ENCODE results near the gene USH1C.

The USH1C gene

GRCh38 chr11:17508791-17509190 lies 35.4 kb downstream of the USH1C start:
- H3K27ac ChIP-seq, result no peak overlapping the region
- no peak for TF ChIP-seq CTCF (conservative IDR thresholded peaks at IDR 0.05)
- no peak for TF ChIP-seq ZFX (IDR thresholded peaks at IDR 0.05)

GRCh38 chr11:17508306-17508705 lies 35.9 kb downstream of the USH1C start:
- TF ChIP-seq ZFX (IDR thresholded peaks at IDR 0.05), result no peak
- TF ChIP-seq CTCF (conservative IDR thresholded peaks at IDR 0.05), result no peak
- H3K27ac ChIP-seq, result no peak overlapping the region

GRCh38 chr11:17507773-17508172 lies 36.4 kb downstream of the USH1C start:
- TF ChIP-seq CTCF (conservative IDR thresholded peaks at IDR 0.05) (no peak), ZFX (IDR thresholded peaks at IDR 0.05) (no peak)
- no peak overlapping the region for H3K27ac ChIP-seq

- TF ChIP-seq CTCF (conservative IDR thresholded peaks at IDR 0.05) (no peak), ZFX (IDR thresholded peaks at IDR 0.05) (no peak)
- H3K27ac ChIP-seq, result no peak overlapping the region
These were observed 37.3 kb downstream of the USH1C start for GRCh38 chr11:17506942-17507341.

GRCh38 chr11:17506314-17506713 lies 37.9 kb downstream of the USH1C start:
- no peak overlapping the region for H3K27ac ChIP-seq
- TF ChIP-seq CTCF (conservative IDR thresholded peaks at IDR 0.05) (no peak), ZFX (IDR thresholded peaks at IDR 0.05) (no peak)

GRCh38 chr11:17505146-17505545 lies 39.1 kb downstream of the USH1C start:
- no peak for TF ChIP-seq ZFX (IDR thresholded peaks at IDR 0.05)
- no peak for TF ChIP-seq CTCF (conservative IDR thresholded peaks at IDR 0.05)
- H3K27ac ChIP-seq, result no peak overlapping the region

- no peak overlapping the region for H3K27ac ChIP-seq
- TF ChIP-seq ZFX (IDR thresholded peaks at IDR 0.05), result no peak
- TF ChIP-seq CTCF (conservative IDR thresholded peaks at IDR 0.05), result peak; percentile 97
These were observed 39.7 kb downstream of the USH1C start for GRCh38 chr11:17504330-17505107.

Measured in C4-2B (cell line).